HL-60 (cell line): Measurements from ENCODE around the gene RIPOR2.

Experiments used
- DNase-seq, 2 experiments: peaks; one replicate each; pipeline ENCODE4 v3.0.0-alpha.2; 2010 to 2020; ENCODE audit warnings: low read depth in 1 of 2, low spot score in 1 of 2
- H3K27ac ChIP-seq: fragments of 250-450 bp; sonication (Bioruptor Pico); replicated peaks from 2 replicates; pipeline ENCODE4 v1.5.1; 2020; ENCODE audit warnings: mild to moderate bottlenecking, moderate library complexity
- H3K27me3 ChIP-seq: fragments of 250-450 bp; sonication (Bioruptor Pico); 2 replicates; pipeline ENCODE4 v1.5.1; 2021; ENCODE audit warnings: mild to moderate bottlenecking, moderate library complexity; ENCODE audit not compliant: insufficient read depth, poor library complexity, severe bottlenecking
- H3K4me3 ChIP-seq: replicated peaks from 2 replicates; pipeline ENCODE4 v1.5.1; 2011; ENCODE audit warnings: mild to moderate bottlenecking, control low read depth, low read length; ENCODE audit not compliant: insufficient read depth
- GABPA ChIP-seq: IDR thresholded peaks from 2 replicates; pipeline ENCODE4 v1.6.1; 2012; ENCODE audit warnings: low read depth
- POLR2AphosphoS5 ChIP-seq: IDR thresholded peaks from 2 replicates; pipeline ENCODE4 v1.6.1; 2012; ENCODE audit warnings: low read depth
- SPI1 ChIP-seq: IDR thresholded peaks from 2 replicates; pipeline ENCODE4 v1.6.1; 2012; ENCODE audit warnings: low read depth, mild to moderate bottlenecking, borderline replicate concordance
- TF ChIP-seq, protein P1 (sequence below): IDR thresholded peaks from 2 replicates; pipeline ENCODE4 v1.6.1; 2012; ENCODE audit warnings: low read depth; ENCODE audit not compliant: insufficient replicate concordance
- TF ChIP-seq, protein P2 (sequence below): IDR thresholded peaks from one replicate; pipeline ENCODE4 v1.5.1; 2011; ENCODE audit warnings: low read length, control low read depth, inconsistent platforms; ENCODE audit not compliant: insufficient read depth

Gene RIPOR2

DNA sequence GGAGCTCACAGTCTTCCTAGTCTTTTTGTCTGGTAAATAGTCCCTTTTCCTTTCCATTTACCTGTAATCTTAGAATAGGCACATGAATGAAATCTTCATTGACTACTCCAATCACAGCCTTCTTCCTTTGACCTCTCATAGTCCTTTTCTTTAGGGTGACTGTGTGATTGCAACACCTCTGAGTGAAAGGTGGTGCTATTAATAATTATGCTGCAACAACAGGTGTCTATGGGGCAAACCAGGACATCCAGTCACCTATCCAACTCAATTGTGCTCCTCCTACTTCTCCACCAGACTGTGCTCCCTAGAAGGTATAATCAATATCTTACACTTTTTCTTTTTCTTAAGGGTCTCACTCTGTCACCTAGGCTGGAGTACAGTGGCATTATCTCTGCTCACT, 29.4 kb downstream of the RIPOR2 start:
- Histone ChIP-seq H3K4me3 (no peak overlapping the region), H3K27me3 (peaks cover 23% of the 10 kb centered on the region), H3K27ac (no peak overlapping the region)
- no peak for DNase-seq
- TF ChIP-seq, protein P1, sequence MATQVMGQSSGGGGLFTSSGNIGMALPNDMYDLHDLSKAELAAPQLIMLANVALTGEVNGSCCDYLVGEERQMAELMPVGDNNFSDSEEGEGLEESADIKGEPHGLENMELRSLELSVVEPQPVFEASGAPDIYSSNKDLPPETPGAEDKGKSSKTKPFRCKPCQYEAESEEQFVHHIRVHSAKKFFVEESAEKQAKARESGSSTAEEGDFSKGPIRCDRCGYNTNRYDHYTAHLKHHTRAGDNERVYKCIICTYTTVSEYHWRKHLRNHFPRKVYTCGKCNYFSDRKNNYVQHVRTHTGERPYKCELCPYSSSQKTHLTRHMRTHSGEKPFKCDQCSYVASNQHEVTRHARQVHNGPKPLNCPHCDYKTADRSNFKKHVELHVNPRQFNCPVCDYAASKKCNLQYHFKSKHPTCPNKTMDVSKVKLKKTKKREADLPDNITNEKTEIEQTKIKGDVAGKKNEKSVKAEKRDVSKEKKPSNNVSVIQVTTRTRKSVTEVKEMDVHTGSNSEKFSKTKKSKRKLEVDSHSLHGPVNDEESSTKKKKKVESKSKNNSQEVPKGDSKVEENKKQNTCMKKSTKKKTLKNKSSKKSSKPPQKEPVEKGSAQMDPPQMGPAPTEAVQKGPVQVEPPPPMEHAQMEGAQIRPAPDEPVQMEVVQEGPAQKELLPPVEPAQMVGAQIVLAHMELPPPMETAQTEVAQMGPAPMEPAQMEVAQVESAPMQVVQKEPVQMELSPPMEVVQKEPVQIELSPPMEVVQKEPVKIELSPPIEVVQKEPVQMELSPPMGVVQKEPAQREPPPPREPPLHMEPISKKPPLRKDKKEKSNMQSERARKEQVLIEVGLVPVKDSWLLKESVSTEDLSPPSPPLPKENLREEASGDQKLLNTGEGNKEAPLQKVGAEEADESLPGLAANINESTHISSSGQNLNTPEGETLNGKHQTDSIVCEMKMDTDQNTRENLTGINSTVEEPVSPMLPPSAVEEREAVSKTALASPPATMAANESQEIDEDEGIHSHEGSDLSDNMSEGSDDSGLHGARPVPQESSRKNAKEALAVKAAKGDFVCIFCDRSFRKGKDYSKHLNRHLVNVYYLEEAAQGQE, result no peak
- TF ChIP-seq SPI1 (no peak), POLR2AphosphoS5 (no peak), GABPA (no peak)
- TF ChIP-seq, protein P2, sequence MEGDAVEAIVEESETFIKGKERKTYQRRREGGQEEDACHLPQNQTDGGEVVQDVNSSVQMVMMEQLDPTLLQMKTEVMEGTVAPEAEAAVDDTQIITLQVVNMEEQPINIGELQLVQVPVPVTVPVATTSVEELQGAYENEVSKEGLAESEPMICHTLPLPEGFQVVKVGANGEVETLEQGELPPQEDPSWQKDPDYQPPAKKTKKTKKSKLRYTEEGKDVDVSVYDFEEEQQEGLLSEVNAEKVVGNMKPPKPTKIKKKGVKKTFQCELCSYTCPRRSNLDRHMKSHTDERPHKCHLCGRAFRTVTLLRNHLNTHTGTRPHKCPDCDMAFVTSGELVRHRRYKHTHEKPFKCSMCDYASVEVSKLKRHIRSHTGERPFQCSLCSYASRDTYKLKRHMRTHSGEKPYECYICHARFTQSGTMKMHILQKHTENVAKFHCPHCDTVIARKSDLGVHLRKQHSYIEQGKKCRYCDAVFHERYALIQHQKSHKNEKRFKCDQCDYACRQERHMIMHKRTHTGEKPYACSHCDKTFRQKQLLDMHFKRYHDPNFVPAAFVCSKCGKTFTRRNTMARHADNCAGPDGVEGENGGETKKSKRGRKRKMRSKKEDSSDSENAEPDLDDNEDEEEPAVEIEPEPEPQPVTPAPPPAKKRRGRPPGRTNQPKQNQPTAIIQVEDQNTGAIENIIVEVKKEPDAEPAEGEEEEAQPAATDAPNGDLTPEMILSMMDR, result no peak

DNA sequence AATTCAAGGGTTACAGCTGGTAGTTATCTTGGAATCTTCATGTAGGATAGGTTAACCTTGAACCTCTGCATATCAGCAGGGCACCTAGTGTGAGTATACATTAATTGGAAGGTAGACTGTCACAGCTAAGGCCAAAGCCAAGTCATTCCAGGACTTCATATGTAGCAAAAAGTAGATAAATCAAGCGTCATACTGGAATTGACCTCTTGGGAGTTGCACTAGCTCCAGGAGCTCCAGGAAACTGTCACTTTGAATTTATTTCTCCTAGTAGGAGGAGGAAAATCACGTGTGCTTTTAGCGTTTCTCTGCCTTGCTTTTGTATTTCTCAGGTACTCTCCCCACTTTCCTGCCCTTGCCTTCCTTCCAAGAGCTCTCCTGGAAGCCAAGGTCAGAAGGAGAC, 30.3 kb downstream of the RIPOR2 start:
- TF ChIP-seq POLR2AphosphoS5, result no peak
- TF ChIP-seq SPI1, result no peak
- TF ChIP-seq, protein P1, result no peak
- no peak for TF ChIP-seq GABPA
- TF ChIP-seq, protein P2, result no peak
- no peak overlapping the region for H3K4me3 ChIP-seq
- no peak for DNase-seq
- H3K27ac ChIP-seq, result no peak overlapping the region
- H3K27me3 ChIP-seq, result peaks cover 17% of the 10 kb centered on the region

DNA sequence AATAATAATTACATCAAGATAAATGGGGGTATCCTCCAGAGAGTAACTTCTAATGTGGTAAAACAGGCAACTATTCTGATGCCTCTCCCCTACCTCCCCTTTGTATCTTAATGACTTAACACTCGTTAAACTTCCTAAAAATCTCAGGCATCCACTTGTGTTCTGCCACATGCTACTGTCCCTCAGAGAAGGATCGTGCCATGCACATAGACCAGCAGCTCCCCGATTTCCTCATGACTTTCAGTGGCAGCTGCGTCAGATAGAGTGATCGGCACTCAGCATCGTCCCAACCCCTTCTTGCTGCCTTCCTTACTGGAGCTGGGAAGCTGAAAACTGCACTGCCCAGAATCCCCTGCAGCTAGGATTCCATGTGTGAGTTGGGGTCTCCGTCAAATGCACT, 32.1 kb downstream of the RIPOR2 start:
- TF ChIP-seq SPI1 (no peak), POLR2AphosphoS5 (no peak), GABPA (no peak)
- TF ChIP-seq, protein P1, result no peak
- TF ChIP-seq, protein P2, result no peak
- Histone ChIP-seq H3K4me3 (no peak overlapping the region), H3K27me3 (peaks cover 9% of the 10 kb centered on the region), H3K27ac (no peak overlapping the region)
- DNase-seq, result no peak
